ENCODE data around the gene DPP6.

DPP6 gene

GRCh38 chr7:154620141-154620755, 568.0 kb downstream of the DPP6 start:
- DNase-seq (ENCODE audit: low read depth) = no peak
- H3K4me3 ChIP-seq (ENCODE audit: control insufficient read depth, low read depth, low read length) = no peak overlapping the region
- TF ChIP-seq CTCF (conservative IDR thresholded peaks at IDR 0.05; ENCODE audit: control insufficient read depth, insufficient read depth, low read depth, low read length) = no peak

GRCh38 chr7:154623399-154623798, 571.2 kb downstream of the DPP6 start:
- DNase-seq (ENCODE audit: low read depth) = no peak
- TF ChIP-seq CTCF (conservative IDR thresholded peaks at IDR 0.05; ENCODE audit: control insufficient read depth, insufficient read depth, low read depth, low read length) = no peak
- no peak overlapping the region for H3K4me3 ChIP-seq (ENCODE audit: control insufficient read depth, low read depth, low read length)

- H3K4me3 ChIP-seq (ENCODE audit: control insufficient read depth, low read depth, low read length) = no peak overlapping the region
- DNase-seq (ENCODE audit: low read depth) = no peak
- TF ChIP-seq CTCF (conservative IDR thresholded peaks at IDR 0.05; ENCODE audit: control insufficient read depth, insufficient read depth, low read depth, low read length) = no peak
Observed at GRCh38 chr7:154627646-154628290, 575.6 kb downstream of the DPP6 start.

- no peak overlapping the region for H3K4me3 ChIP-seq (ENCODE audit: control insufficient read depth, low read depth, low read length)
- no peak for TF ChIP-seq CTCF (conservative IDR thresholded peaks at IDR 0.05; ENCODE audit: control insufficient read depth, insufficient read depth, low read depth, low read length)
- DNase-seq (ENCODE audit: low read depth) = no peak
Observed at GRCh38 chr7:154628556-154628955, 576.4 kb downstream of the DPP6 start.

- no peak for DNase-seq (ENCODE audit: low read depth)
Observed at GRCh38 chr7:154631162-154631561, 579.0 kb downstream of the DPP6 start.

GRCh38 chr7:154633641-154634040, 581.4 kb downstream of the DPP6 start:
- DNase-seq (ENCODE audit: low read depth) = no peak
- H3K4me3 ChIP-seq (ENCODE audit: control insufficient read depth, low read depth, low read length) = no peak overlapping the region
- TF ChIP-seq CTCF (conservative IDR thresholded peaks at IDR 0.05; ENCODE audit: control insufficient read depth, insufficient read depth, low read depth, low read length) = no peak

More at GRCh38 chr7:154631162-154631561, 579.0 kb downstream of the DPP6 start:
- no peak for TF ChIP-seq CTCF (conservative IDR thresholded peaks at IDR 0.05; ENCODE audit: control insufficient read depth, insufficient read depth, low read depth, low read length)
- no peak overlapping the region for H3K4me3 ChIP-seq (ENCODE audit: control insufficient read depth, low read depth, low read length)

Measured in fibroblast of mammary gland (primary cell).